DOHH2 (cell line): Measurements from ENCODE around the gene TBC1D22A.

Experiments used
- H3F3A ChIP-seq: fragments of 200-600 bp; sonication (generic), shearing (Covaris generic); 2 replicates; pipeline ENCODE4 v1.6.0; 2016; ENCODE audit warnings: antibody characterized with exemption, mild to moderate bottlenecking; ENCODE audit not compliant: control insufficient read depth, insufficient read depth
- H3K27ac ChIP-seq: fragments of 200-600 bp; sonication (generic); 2 replicates; pipeline ENCODE4 v1.5.1; 2014; ENCODE audit warnings: low read depth, mild to moderate bottlenecking, low read length, moderate library complexity
- H3K27me3 ChIP-seq: fragments of 200-600 bp; sonication (generic); 2 replicates; pipeline ENCODE4 v1.6.1; 2014; ENCODE audit warnings: mild to moderate bottlenecking, low read length, mixed read lengths; ENCODE audit not compliant: control insufficient read depth
- H3K36me3 ChIP-seq: fragments of 200-600 bp; sonication (generic); 2 replicates; pipeline ENCODE4 v1.6.1; 2014; ENCODE audit warnings: mild to moderate bottlenecking, low read length, moderate library complexity, mixed read lengths; ENCODE audit not compliant: control insufficient read depth
- H3K4me1 ChIP-seq: fragments of 200-600 bp; sonication (generic); 2 replicates; pipeline ENCODE4 v1.6.1; 2014; ENCODE audit warnings: mild to moderate bottlenecking, low read length, mixed read lengths; ENCODE audit not compliant: control insufficient read depth
- H3K4me2 ChIP-seq: fragments of 200-600 bp; sonication (generic); 2 replicates; pipeline ENCODE4 v1.6.0; 2014; ENCODE audit warnings: mild to moderate bottlenecking, low read length, moderate library complexity
- H3K4me3 ChIP-seq: fragments of 200-600 bp; sonication (generic); 2 replicates; pipeline ENCODE4 v1.5.1; 2014; ENCODE audit warnings: mild to moderate bottlenecking, low read length, mixed read lengths
- H3K79me2 ChIP-seq: fragments of 200-600 bp; sonication (generic); 2 replicates; pipeline ENCODE4 v1.6.1; 2014; ENCODE audit warnings: mild to moderate bottlenecking, low read length, mixed read lengths; ENCODE audit not compliant: control insufficient read depth
- H3K9me2 ChIP-seq: fragments of 200-600 bp; sonication (generic); replicated peaks from 2 replicates; pipeline ENCODE4 v1.6.1; 2014; ENCODE audit warnings: mild to moderate bottlenecking, low read length, mixed read lengths; ENCODE audit not compliant: control insufficient read depth
- H3K9me3 ChIP-seq: fragments of 200-600 bp; sonication (generic); 2 replicates; pipeline ENCODE4 v1.6.1; 2014; ENCODE audit warnings: antibody characterized with exemption, low read length, mixed read lengths; ENCODE audit not compliant: control insufficient read depth, insufficient read depth
- H4K20me1 ChIP-seq: fragments of 200-600 bp; sonication (generic); 2 replicates; pipeline ENCODE4 v1.6.0; 2014; ENCODE audit warnings: low read depth, mild to moderate bottlenecking, antibody characterized with exemption, low read length, moderate library complexity; ENCODE audit not compliant: control insufficient read depth, insufficient read depth
- EZH2phosphoT487 ChIP-seq: fragments of 200-600 bp; sonication (generic); IDR thresholded peaks from 2 replicates; pipeline ENCODE4 v1.6.1; 2017; ENCODE audit warnings: borderline replicate concordance, mild to moderate bottlenecking, antibody characterized with exemption, low read length, moderate library complexity, mixed read lengths
- TF ChIP-seq, protein P1 (sequence below): fragments of 200-600 bp; sonication (generic); IDR thresholded peaks from one replicate; pipeline ENCODE4 v1.5.1; 2014; ENCODE audit warnings: antibody characterized with exemption, mild to moderate bottlenecking, low read depth, low read length; ENCODE audit not compliant: poor library complexity, severe bottlenecking

TBC1D22A gene

DNA sequence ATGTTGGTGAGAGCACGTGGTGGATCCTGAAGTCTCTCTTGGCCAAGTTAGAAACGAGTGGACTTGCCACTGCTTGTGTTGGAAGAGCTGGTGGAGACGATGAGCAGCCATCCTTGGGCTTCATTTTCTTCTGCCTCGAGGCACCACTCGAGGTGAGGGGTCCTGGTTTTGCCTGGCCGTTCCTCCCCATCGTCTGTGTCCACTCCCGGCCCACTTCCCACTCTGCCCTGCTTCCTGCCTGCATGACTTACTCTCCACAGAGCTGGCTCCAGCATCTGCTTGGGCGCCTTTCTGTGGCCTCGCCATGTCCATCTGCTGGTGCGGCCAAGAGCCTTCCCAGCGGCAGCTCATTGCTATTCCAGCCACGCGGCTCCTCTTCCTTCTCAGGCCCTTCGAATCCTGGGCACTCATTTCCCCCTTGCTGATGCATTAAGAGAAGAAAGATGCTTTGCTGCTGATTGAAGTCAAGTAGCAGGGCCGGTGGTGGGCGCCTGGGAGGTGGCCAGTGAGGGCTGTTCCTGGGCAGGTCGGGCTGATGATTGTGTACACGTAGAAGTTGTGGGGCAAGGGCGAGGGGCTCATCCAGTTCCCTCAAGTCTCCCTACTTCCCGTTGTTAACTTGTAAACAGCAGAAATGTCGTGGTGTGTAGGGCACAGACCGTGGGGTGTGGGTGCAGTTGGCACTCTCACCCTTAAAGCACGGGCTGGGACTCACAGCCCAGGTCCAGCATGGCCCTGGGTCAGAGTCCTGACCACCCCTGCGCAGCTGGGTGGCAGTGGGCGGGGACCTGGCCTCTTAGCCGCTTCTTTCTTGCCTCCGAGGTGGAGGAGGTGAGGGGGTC, 292.0 kb downstream of the TBC1D22A start:
- no peaks in the 10 kb centered on the region for H4K20me1 ChIP-seq
- H3K27me3 ChIP-seq: no peaks in the 10 kb centered on the region
- no peaks in the 10 kb centered on the region for H3K9me2 ChIP-seq
- H3K4me2 ChIP-seq: no peak overlapping the region
- H3K79me2 ChIP-seq: no peaks in the 10 kb centered on the region; the same call in 1 of the 2 replicates
- no peaks in the 10 kb centered on the region for H3K9me3 ChIP-seq
- TF ChIP-seq EZH2phosphoT487: no peak
- TF ChIP-seq, protein P1, sequence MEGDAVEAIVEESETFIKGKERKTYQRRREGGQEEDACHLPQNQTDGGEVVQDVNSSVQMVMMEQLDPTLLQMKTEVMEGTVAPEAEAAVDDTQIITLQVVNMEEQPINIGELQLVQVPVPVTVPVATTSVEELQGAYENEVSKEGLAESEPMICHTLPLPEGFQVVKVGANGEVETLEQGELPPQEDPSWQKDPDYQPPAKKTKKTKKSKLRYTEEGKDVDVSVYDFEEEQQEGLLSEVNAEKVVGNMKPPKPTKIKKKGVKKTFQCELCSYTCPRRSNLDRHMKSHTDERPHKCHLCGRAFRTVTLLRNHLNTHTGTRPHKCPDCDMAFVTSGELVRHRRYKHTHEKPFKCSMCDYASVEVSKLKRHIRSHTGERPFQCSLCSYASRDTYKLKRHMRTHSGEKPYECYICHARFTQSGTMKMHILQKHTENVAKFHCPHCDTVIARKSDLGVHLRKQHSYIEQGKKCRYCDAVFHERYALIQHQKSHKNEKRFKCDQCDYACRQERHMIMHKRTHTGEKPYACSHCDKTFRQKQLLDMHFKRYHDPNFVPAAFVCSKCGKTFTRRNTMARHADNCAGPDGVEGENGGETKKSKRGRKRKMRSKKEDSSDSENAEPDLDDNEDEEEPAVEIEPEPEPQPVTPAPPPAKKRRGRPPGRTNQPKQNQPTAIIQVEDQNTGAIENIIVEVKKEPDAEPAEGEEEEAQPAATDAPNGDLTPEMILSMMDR: no peak
- H3K27ac ChIP-seq: no peak overlapping the region
- 0 out of 2 replicates have a peak, but pooled peaks cover 2% of the 10 kb centered on the region for H3F3A ChIP-seq
- H3K4me3 ChIP-seq: no peak overlapping the region
- H3K36me3 ChIP-seq: peaks cover 22% of the 10 kb centered on the region
- peaks cover 30% of the 10 kb centered on the region for H3K4me1 ChIP-seq

DNA sequence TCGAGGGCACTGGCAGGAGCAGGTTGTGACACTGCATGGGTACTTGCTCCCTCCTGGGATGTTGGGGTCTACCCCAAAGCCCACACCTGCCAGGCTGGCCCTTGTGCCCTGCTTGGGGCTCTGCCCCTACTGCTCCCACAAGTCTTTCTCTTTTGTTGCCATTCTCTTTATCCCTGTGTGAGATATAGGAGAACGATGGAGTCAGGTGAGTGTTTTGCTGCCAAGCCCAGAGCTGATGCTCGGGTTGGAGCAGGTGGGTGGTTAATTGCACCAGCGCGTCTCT, 292.6 kb downstream of the TBC1D22A start:
- H3K9me3 ChIP-seq: no peaks in the 10 kb centered on the region
- 0 out of 2 replicates have a peak, but pooled peaks cover 2% of the 10 kb centered on the region for H3F3A ChIP-seq
- H3K79me2 ChIP-seq: peaks cover 3% of the 10 kb centered on the region; the same call in 1 of the 2 replicates
- H3K4me3 ChIP-seq: no peak overlapping the region
- TF ChIP-seq, protein P1: no peak
- TF ChIP-seq EZH2phosphoT487: no peak
- peaks cover 33% of the 10 kb centered on the region for H3K4me1 ChIP-seq
- H3K27me3 ChIP-seq: no peaks in the 10 kb centered on the region
- no peak overlapping the region for H3K27ac ChIP-seq
- no peaks in the 10 kb centered on the region for H4K20me1 ChIP-seq
- H3K9me2 ChIP-seq: no peaks in the 10 kb centered on the region
- no peak overlapping the region for H3K4me2 ChIP-seq
- peaks cover 24% of the 10 kb centered on the region for H3K36me3 ChIP-seq

DNA sequence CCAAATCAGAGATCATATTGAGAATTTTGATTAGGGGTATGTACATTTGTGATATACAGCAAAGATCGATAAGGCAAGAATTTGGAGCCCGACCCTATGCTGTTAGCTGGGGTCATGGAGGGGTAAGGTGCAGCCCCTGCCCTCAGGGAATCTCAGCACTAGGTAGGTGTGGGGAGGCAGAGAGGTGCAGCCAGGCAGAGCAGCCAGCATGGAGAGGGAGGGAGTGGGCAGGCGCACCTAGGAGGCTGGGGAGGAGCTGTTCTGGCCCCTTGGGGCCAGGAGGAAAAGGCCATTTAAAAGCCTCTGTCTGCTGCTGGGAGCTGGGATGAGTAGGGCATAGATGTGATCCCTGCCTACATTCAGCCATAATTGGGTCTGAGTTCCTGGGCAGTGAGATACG, 293.0 kb downstream of the TBC1D22A start:
- no peak overlapping the region for H3K4me2 ChIP-seq
- H3K27me3 ChIP-seq: no peaks in the 10 kb centered on the region
- no peaks in the 10 kb centered on the region for H3K9me2 ChIP-seq
- 0 out of 2 replicates have a peak, but pooled peaks cover 2% of the 10 kb centered on the region for H3F3A ChIP-seq
- no peak overlapping the region for H3K27ac ChIP-seq
- H3K9me3 ChIP-seq: no peaks in the 10 kb centered on the region
- peaks cover 26% of the 10 kb centered on the region for H3K36me3 ChIP-seq
- H3K79me2 ChIP-seq: peaks cover 3% of the 10 kb centered on the region; the same call in 1 of the 2 replicates
- H3K4me3 ChIP-seq: no peak overlapping the region
- TF ChIP-seq, protein P1: no peak
- TF ChIP-seq EZH2phosphoT487: no peak
- no peaks in the 10 kb centered on the region for H4K20me1 ChIP-seq
- H3K4me1 ChIP-seq: peaks cover 35% of the 10 kb centered on the region
